Measurements from ENCODE around the gene CLEC2L.

Gene CLEC2L

DNA sequence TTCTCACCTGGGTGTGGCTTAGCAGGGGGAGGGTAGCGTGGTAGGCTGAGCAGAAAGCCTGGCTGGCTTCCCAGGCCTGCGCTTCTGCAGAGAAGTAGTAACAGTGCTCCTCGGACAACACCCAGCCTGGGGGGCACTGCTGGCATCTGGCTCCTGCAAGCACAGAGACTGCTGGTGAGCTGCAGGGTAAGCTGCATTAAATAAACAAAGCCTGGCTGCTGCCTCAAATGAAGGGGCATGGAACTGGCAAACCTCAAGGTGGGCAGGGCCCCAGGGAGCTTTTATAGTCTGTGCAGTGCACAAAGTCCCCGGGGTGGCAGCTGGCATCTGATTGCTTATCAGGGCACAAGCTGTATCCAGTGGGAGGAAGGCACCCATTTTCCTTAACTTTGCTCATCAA lies 43.9 kb upstream of the CLEC2L start:
- H2AFZ ChIP-seq (ENCODE audit: low read depth, low read length): no peak overlapping the region
- TF ChIP-seq, protein P1, sequence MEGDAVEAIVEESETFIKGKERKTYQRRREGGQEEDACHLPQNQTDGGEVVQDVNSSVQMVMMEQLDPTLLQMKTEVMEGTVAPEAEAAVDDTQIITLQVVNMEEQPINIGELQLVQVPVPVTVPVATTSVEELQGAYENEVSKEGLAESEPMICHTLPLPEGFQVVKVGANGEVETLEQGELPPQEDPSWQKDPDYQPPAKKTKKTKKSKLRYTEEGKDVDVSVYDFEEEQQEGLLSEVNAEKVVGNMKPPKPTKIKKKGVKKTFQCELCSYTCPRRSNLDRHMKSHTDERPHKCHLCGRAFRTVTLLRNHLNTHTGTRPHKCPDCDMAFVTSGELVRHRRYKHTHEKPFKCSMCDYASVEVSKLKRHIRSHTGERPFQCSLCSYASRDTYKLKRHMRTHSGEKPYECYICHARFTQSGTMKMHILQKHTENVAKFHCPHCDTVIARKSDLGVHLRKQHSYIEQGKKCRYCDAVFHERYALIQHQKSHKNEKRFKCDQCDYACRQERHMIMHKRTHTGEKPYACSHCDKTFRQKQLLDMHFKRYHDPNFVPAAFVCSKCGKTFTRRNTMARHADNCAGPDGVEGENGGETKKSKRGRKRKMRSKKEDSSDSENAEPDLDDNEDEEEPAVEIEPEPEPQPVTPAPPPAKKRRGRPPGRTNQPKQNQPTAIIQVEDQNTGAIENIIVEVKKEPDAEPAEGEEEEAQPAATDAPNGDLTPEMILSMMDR (IDR thresholded peaks at IDR 0.05; ENCODE audit: borderline replicate concordance, extremely low read depth, low read length, poor library complexity, severe bottlenecking): no peak
- no peak for TF ChIP-seq EZH2 (IDR thresholded peaks at IDR 0.05; ENCODE audit: borderline replicate concordance, low read depth, low read length, severe bottlenecking)
- no peak for ATAC-seq (ENCODE audit: insufficient read depth, low read depth)

DNA sequence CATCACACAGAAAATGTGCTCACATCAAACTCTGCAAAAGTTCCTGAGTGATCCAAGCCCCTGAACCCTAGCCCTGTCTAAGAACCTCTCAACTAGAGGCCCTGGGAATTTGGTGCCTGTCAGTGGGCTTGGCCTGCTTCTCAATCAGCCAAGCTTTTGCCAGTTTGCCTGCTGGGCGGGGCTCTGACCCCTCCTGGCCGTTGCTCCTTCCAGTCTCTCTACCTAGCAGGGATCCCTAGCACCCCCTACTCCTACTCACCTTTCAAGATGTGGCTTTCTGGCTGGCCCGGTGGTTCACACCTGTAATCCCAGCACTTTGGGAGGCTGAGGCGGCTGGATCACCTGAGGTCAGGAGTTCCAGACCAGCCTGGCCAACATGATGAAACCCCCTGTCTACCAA lies 42.1 kb upstream of the CLEC2L start:
- DNase-seq: no peak
- no peak overlapping the region for H3K4me3 ChIP-seq (ENCODE audit: low read depth in 1 of 2, low read length in 2 of 2)
- TF ChIP-seq, protein P1 (IDR thresholded peaks at IDR 0.05; ENCODE audit: borderline replicate concordance, extremely low read depth, low read length, poor library complexity, severe bottlenecking): no peak
- TF ChIP-seq EZH2 (IDR thresholded peaks at IDR 0.05; ENCODE audit: borderline replicate concordance, low read depth, low read length, severe bottlenecking): no peak
- no peaks in the 10 kb centered on the region for H3K4me1 ChIP-seq (ENCODE audit: insufficient read depth, low read length)
- no peak overlapping the region for H3K9ac ChIP-seq (ENCODE audit: low read depth, low read length)
- no peaks in the 10 kb centered on the region for H3K9me3 ChIP-seq (ENCODE audit: insufficient read depth, low read length, severe bottlenecking)
- no peaks in the 10 kb centered on the region for H4K20me1 ChIP-seq (ENCODE audit: insufficient read depth, low read length)
- ATAC-seq (ENCODE audit: insufficient read depth, low read depth): no peak
- no peaks in the 10 kb centered on the region for H3K79me2 ChIP-seq (ENCODE audit: insufficient read depth, low read length)
- H3K4me2 ChIP-seq (ENCODE audit: insufficient read depth, low read length): no peak overlapping the region
- H3K27me3 ChIP-seq (ENCODE audit: insufficient read depth, low read length, poor library complexity): no peaks in the 10 kb centered on the region
- no peak overlapping the region for H3K27ac ChIP-seq (ENCODE audit: low read length)
- H3K36me3 ChIP-seq (ENCODE audit: insufficient read depth, low read length): no peaks in the 10 kb centered on the region
- H2AFZ ChIP-seq (ENCODE audit: low read depth, low read length): no peak overlapping the region

More for the DNA sequence above, 43.9 kb upstream of the CLEC2L start:
- Histone ChIP-seq H4K20me1 (ENCODE audit: insufficient read depth, low read length) (no peaks in the 10 kb centered on the region), H3K9ac (ENCODE audit: low read depth, low read length) (no peak overlapping the region), H3K79me2 (ENCODE audit: insufficient read depth, low read length) (no peaks in the 10 kb centered on the region), H3K4me2 (ENCODE audit: insufficient read depth, low read length) (no peak overlapping the region), H3K27ac (ENCODE audit: low read length) (no peak overlapping the region), H3K36me3 (ENCODE audit: insufficient read depth, low read length) (no peaks in the 10 kb centered on the region), H3K9me3 (ENCODE audit: insufficient read depth, low read length, severe bottlenecking) (no peaks in the 10 kb centered on the region), H3K4me1 (ENCODE audit: insufficient read depth, low read length) (no peaks in the 10 kb centered on the region), H3K4me3 (ENCODE audit: low read depth in 1 of 2, low read length in 2 of 2) (no peak overlapping the region), H3K27me3 (ENCODE audit: insufficient read depth, low read length, poor library complexity) (no peaks in the 10 kb centered on the region)
- no peak for DNase-seq

- no peaks in the 10 kb centered on the region for H3K27me3 ChIP-seq (ENCODE audit: insufficient read depth, low read length, poor library complexity)
- H3K9ac ChIP-seq (ENCODE audit: low read depth, low read length): no peak overlapping the region
Observed at GRCh38 chr7:139482122-139482521, 41.4 kb upstream of the CLEC2L start.

More at GRCh38 chr7:139482122-139482521, 41.4 kb upstream of the CLEC2L start:
- Histone ChIP-seq H3K9me3 (ENCODE audit: insufficient read depth, low read length, severe bottlenecking) (no peaks in the 10 kb centered on the region), H3K4me3 (ENCODE audit: low read depth in 1 of 2, low read length in 2 of 2) (no peak overlapping the region), H3K36me3 (ENCODE audit: insufficient read depth, low read length) (no peaks in the 10 kb centered on the region), H3K27ac (ENCODE audit: low read length) (no peak overlapping the region), H2AFZ (ENCODE audit: low read depth, low read length) (no peak overlapping the region), H4K20me1 (ENCODE audit: insufficient read depth, low read length) (no peaks in the 10 kb centered on the region), H3K79me2 (ENCODE audit: insufficient read depth, low read length) (no peaks in the 10 kb centered on the region), H3K4me2 (ENCODE audit: insufficient read depth, low read length) (no peak overlapping the region), H3K4me1 (ENCODE audit: insufficient read depth, low read length) (no peaks in the 10 kb centered on the region)
- DNase-seq: no peak
- TF ChIP-seq, protein P1 (IDR thresholded peaks at IDR 0.05; ENCODE audit: borderline replicate concordance, extremely low read depth, low read length, poor library complexity, severe bottlenecking): no peak
- ATAC-seq (ENCODE audit: insufficient read depth, low read depth): no peak

Measured in DND-41 (cell line).